GM12878 (cell line): ENCODE results near the gene INPP5D. TPM values are rescaled to one million over a fixed set of nuclear protein-coding genes. Genes with fewer than 3 reads are reported as not detected.

Experiments
- ATAC-seq: fragments of 200-7000 bp; cut with Tn5 transposase; 3 replicates; pipeline ENCODE4 v1.9.1; 2020; ENCODE audit warnings: mild to moderate bottlenecking, moderate library complexity
- BruUV-seq: library from RNA; stranded (reverse); fragments of 400-500 nt; replicated peaks from 2 replicates; lab custom pipeline; 2021; lab: Mats Ljungman, UMichigan
- CTCF ChIA-PET: fragments of 300-600 bp; sonication (Branson Sonifier 250); formaldehyde crosslinking; extraction: SDS; loops from one replicate; lab custom pipeline; 2021; ENCODE audit warnings: inconsistent platforms; lab: Yijun Ruan, JAX
- POLR2A ChIA-PET: fragments of 350-600 bp; formaldehyde crosslinking; extraction: SDS; loops from one replicate; lab custom pipeline; 2021; ENCODE audit warnings: inconsistent platforms; lab: Charles Lee
- RAD21 ChIA-PET: fragments of 300-600 bp; sonication (Branson Sonifier 250); formaldehyde crosslinking; loops from one replicate; lab custom pipeline; 2023; ENCODE audit warnings: antibody characterized with exemption; ENCODE audit not compliant: unreplicated experiment; lab: Charles Lee
- SMC1A ChIA-PET: fragments of 300-600 bp; sonication (Branson Sonifier 250); formaldehyde crosslinking; loops from one replicate; lab custom pipeline; 2023; ENCODE audit not compliant: unreplicated experiment, uncharacterized antibody; lab: Charles Lee
- DNase-seq: peaks from one replicate; pipeline ENCODE4 v3.0.0-alpha.2; 2011; ENCODE audit warnings: low read depth, low spot score
- FAIRE-seq: peaks from 3 replicates; lab custom pipeline; 2011; peaks lifted over from hg19 to GRCh38; lab: Jason Lieb, UNC
- H2AFZ ChIP-seq: 2 replicates; pipeline ENCODE4 v1.6.0; 2011; ENCODE audit warnings: low read depth, low read length, control low read depth; ENCODE audit not compliant: control insufficient read depth
- H3K27ac ChIP-seq: 2 replicates; pipeline ENCODE4 v1.5.1; 2011; ENCODE audit warnings: control low read depth; ENCODE audit not compliant: control insufficient read depth, insufficient read depth
- H3K27me3 ChIP-seq, 2 experiments: replicated peaks in 1 of 2; 2 replicates each; pipeline versions ENCODE4 v1.6.0 to v1.6.1; 2011; ENCODE audit warnings: low read length in 1 of 2; ENCODE audit not compliant: control insufficient read depth in 2 of 2, insufficient read depth in 2 of 2
- H3K36me3 ChIP-seq, 2 experiments: 2 replicates each; pipeline ENCODE4 v1.5.1; 2011; ENCODE audit warnings: low read length in 1 of 2; ENCODE audit not compliant: control insufficient read depth in 2 of 2, insufficient read depth in 2 of 2
- H3K4me1 ChIP-seq: 2 replicates; pipeline ENCODE4 v1.6.1; 2011; ENCODE audit warnings: mild to moderate bottlenecking, low read length, moderate library complexity, mixed read lengths; ENCODE audit not compliant: control insufficient read depth, insufficient read depth
- H3K4me2 ChIP-seq: 2 replicates; pipeline ENCODE4 v1.6.0; 2011; ENCODE audit warnings: control low read depth; ENCODE audit not compliant: control insufficient read depth, insufficient read depth
- H3K4me3 ChIP-seq: fragments of 200-600 bp; sonication (generic); 2 replicates; pipeline ENCODE4 v1.5.1; 2016
- H3K79me2 ChIP-seq: 2 replicates; pipeline ENCODE4 v1.6.0; 2011; ENCODE audit warnings: low read length; ENCODE audit not compliant: control insufficient read depth, insufficient read depth
- H3K9ac ChIP-seq: 2 replicates; pipeline ENCODE4 v1.8.0; 2011; ENCODE audit warnings: low read length, control low read depth, mixed read lengths; ENCODE audit not compliant: control insufficient read depth, insufficient read depth
- H3K9me3 ChIP-seq: replicated peaks from 3 replicates; pipeline ENCODE4 v1.5.1; 2011; ENCODE audit warnings: mild to moderate bottlenecking, low read length; ENCODE audit not compliant: control insufficient read depth, insufficient read depth
- H4K20me1 ChIP-seq: 2 replicates; pipeline ENCODE4 v1.6.0; 2011; ENCODE audit not compliant: control insufficient read depth, insufficient read depth
- MEF2A ChIP-seq: IDR thresholded peaks from 2 replicates; pipeline ENCODE4 v1.6.1; 2011; ENCODE audit warnings: low read depth, mild to moderate bottlenecking, low read length, moderate library complexity; ENCODE audit not compliant: insufficient read depth
- SIX5 ChIP-seq: IDR thresholded peaks from 2 replicates; pipeline ENCODE4 v1.6.1; 2011; ENCODE audit warnings: mild to moderate bottlenecking, low read depth, low read length, moderate library complexity; ENCODE audit not compliant: severe bottlenecking
- STAT1 ChIP-seq: fragments of 450-650 bp; conservative IDR thresholded peaks from 2 replicates; pipeline ENCODE4 v1.6.1; 2014; ENCODE audit warnings: antibody characterized with exemption, mild to moderate bottlenecking
- ZBTB33 ChIP-seq: fragments of 450-650 bp; IDR thresholded peaks from 2 replicates; pipeline ENCODE4 v1.6.1; 2017; ENCODE audit warnings: mild to moderate bottlenecking
- ZSCAN29 ChIP-seq: fragments of 450-650 bp; IDR thresholded peaks from 2 replicates; pipeline ENCODE4 v1.6.1; 2017; ENCODE audit warnings: mild to moderate bottlenecking, moderate library complexity
- WGBS: methylation state at CpG from one replicate; pipeline ENCODE4 v1.1.6; 2016; ENCODE audit warnings: low lambda C conversion rate; ENCODE audit not compliant: insufficient replicate concordance, insufficient coverage; ENCODE audit errors: missing lambda C conversion rate; 5-methylcytosine and 5-hydroxymethylcytosine counted together
- in situ Hi-C: fragments of 300-500 bp; cut with MboI; formaldehyde crosslinking; loops from 9 replicates; pipeline ENCODE4 v1.14.3; 2018; ENCODE audit warnings: mixed read lengths
- intact Hi-C: fragments of 100-400 bp; cut with micrococcal nuclease; formaldehyde crosslinking; loops from one replicate; pipeline ENCODE4 v1.14.2; 2022; ENCODE audit not compliant: unreplicated experiment
- polyA plus RNA-seq, 11 experiments: library from polyadenylated mRNA; depleted of rRNA in 4 of 11; unstranded in 6 of 11; stranded (reverse) in 5 of 11; fragments of >200 nt; fragmentation: Nextera tagmentation in 4 of 11; fragmentation: Illumina TruSeq in 1 of 11; extraction: Ambion mirVana in 4 of 11; extraction: Trizol in 1 of 11; gene quantifications; 1 replicate in 1 of 11; 2 replicates in 10 of 11; pipeline versions ENCODE4 v1.2.1 to v1.2.3, GENCODE V29; 2011 to 2016; ENCODE audit warnings: inconsistent platforms in 2 of 11, missing spikeins in 2 of 11, low read depth in 1 of 11
- total RNA-seq, 4 experiments: library from RNA; depleted of rRNA in 3 of 4; stranded (reverse); fragments of >200 nt in 3 of 4; fragmentation: Illumina TruSeq in 1 of 4; extraction: Trizol in 1 of 4; gene quantifications; 2 replicates each; pipeline versions ENCODE4 v1.2.1 to v1.2.3, GENCODE V29; 2013 to 2021
- TF ChIP-seq, protein P1 (sequence below): IDR thresholded peaks from 2 replicates; pipeline ENCODE4 v1.6.1; 2012; ENCODE audit warnings: low read length, inconsistent platforms

INPP5D gene
- total and polyA plus RNA-seq, 10 of the 15 experiments (the other 5 are each of a cell fraction or from before 2014, with no cell fraction given), result 11.8 to 139 (median 88.8) TPM

GRCh38 chr2:233233618-233234230 is 173.6 kb downstream of the INPP5D start:
- ATAC-seq, result no peak
- no TSS peak for BruUV-seq
- ChIA-PET POLR2A (interaction anchor here (0.6 kb wide), 2 partner anchors 117 to 439 kb away, joined by 6 to 7 read pairs; no protein-coding TSS in a partner anchor), RAD21 (interaction anchor here (0.6 to 1.5 kb wide), 3 partner anchors 8 to 1664 kb away, joined by 3 to 11 read pairs (median 3); no protein-coding TSS in a partner anchor), CTCF (interaction anchor here (1.0 to 1.5 kb wide), 4 partner anchors 17 to 54 kb away, joined by 3 to 4 read pairs (median 4); no protein-coding TSS in a partner anchor), SMC1A (interaction anchor here (5.9 kb wide), 1 partner anchor 9 kb away, joined by 34 read pairs; no protein-coding TSS in a partner anchor)
- WGBS, result 41% methylated on average over 4 of the region's 4 CpGs
- H3K27me3 ChIP-seq, result no peaks in the 10 kb centered on the region
- no peak overlapping the region for H3K4me3 ChIP-seq
- H4K20me1 ChIP-seq, result no peaks in the 10 kb centered on the region
- H3K79me2 ChIP-seq, result no peaks in the 10 kb centered on the region
- in situ Hi-C loops (no loop called here), intact Hi-C loops (no loop called here)
- H3K4me1 ChIP-seq, result peaks cover 7% of the 10 kb centered on the region; the same call in 1 of the 2 replicates
- no peak overlapping the region for H3K4me2 ChIP-seq
- H2AFZ ChIP-seq, result no peak overlapping the region
- H3K36me3 ChIP-seq, result no peaks in the 10 kb centered on the region
- no peak for TF ChIP-seq ZSCAN29
- no peak for TF ChIP-seq MEF2A
- TF ChIP-seq SIX5, result no peak
- TF ChIP-seq, protein P1, sequence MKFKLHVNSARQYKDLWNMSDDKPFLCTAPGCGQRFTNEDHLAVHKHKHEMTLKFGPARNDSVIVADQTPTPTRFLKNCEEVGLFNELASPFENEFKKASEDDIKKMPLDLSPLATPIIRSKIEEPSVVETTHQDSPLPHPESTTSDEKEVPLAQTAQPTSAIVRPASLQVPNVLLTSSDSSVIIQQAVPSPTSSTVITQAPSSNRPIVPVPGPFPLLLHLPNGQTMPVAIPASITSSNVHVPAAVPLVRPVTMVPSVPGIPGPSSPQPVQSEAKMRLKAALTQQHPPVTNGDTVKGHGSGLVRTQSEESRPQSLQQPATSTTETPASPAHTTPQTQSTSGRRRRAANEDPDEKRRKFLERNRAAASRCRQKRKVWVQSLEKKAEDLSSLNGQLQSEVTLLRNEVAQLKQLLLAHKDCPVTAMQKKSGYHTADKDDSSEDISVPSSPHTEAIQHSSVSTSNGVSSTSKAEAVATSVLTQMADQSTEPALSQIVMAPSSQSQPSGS, result no peak
- no peak for TF ChIP-seq ZBTB33
- TF ChIP-seq STAT1, result no peak
- FAIRE-seq, result no peak
- no peak overlapping the region for H3K27ac ChIP-seq
- no peaks in the 10 kb centered on the region for H3K9me3 ChIP-seq
- DNase-seq, result no peak
- H3K9ac ChIP-seq, result no peak overlapping the region
